ENCODE results near the gene TERT. TPM values are rescaled to one million over a fixed set of nuclear protein-coding genes. Genes with fewer than 3 reads are reported as not detected.

TERT gene
- total and polyA plus RNA-seq, 2 of the 8 experiments (the other 6 are each of a cell fraction or from before 2014, with no cell fraction given): 13.1 to 23.1 TPM

DNA sequence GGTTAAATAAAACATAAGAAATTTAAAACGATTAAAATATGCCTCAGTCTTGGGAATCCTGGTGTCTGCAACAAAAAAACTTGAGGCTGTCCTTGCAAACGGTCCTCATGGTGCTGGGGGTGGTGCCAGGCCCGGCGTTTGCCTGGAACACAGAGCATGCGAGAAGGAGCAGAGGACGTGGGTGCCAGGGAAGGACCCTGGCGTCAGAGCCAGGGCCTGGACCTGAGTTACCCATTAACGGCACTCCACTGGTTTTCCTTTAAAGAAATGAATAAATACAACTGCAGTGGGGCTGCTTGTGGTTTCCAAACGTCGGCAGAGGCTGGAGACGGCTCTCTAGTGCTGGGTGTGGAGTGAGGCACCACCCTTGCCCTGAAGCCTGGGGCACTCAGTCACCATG lies 69.8 kb downstream of the TERT start, which contains the start of gene SLC6A18:
Gene SLC6A18, plus strand, starts transcription at position 301 of the 400 bp plus-strand sequence. Its CDS starts 97 bp downstream, at position 398.
- H3K18ac ChIP-seq (ENCODE audit: extremely low read depth, low read length): no peak within 1 kb of the TSS
- no peaks in the 10 kb centered on the region for H3K36me3 ChIP-seq (ENCODE audit: control insufficient read depth in 2 of 4, insufficient read depth in 4 of 4, low read length in 3 of 4)
- H4K91ac ChIP-seq (replicated peaks; ENCODE audit: insufficient read length, low read length): no peak within 1 kb of the TSS
- peaks cover 0 to 4% of the 10 kb centered on the region in 2 experiments; a peak in 1 of 4 replicates for H3K9me3 ChIP-seq (ENCODE audit: insufficient read depth in 2 of 2, low read depth in 1 of 2, low read length in 1 of 2)
- 83% methylated on average over 11 of the region's 11 CpGs; no CpG with 5 or more reads in 1 of the 2 experiments for WGBS, 2 experiments (ENCODE audit: extremely low coverage in 1 of 2, insufficient coverage in 1 of 2, insufficient read length in 1 of 2, insufficient replicate concordance in 2 of 2, low coverage in 1 of 2, low lambda C conversion rate in 2 of 2, missing lambda C conversion rate in 1 of 2)
- no peak within 1 kb of the TSS for H2AFZ ChIP-seq (ENCODE audit: low read length)
- H2BK120ac ChIP-seq (replicated peaks; ENCODE audit: low read depth, low read length): no peak within 1 kb of the TSS
- no peak within 1 kb of the TSS for H2BK20ac ChIP-seq (ENCODE audit: low read length)
- no peak for TF ChIP-seq POU5F1 (IDR thresholded peaks at IDR 0.05; ENCODE audit: low read depth, low read length)
- no peak for TF ChIP-seq GABPA (IDR thresholded peaks at IDR 0.05; ENCODE audit: borderline replicate concordance, insufficient read depth, low read length)
- ChIA-PET POLR2A (ENCODE audit: partially characterized antibody) (no interaction called here), CTCF (ENCODE audit: partially characterized antibody) (interaction anchor here (0.6 to 1.2 kb wide), 3 partner anchors 9 to 337 kb away, joined by 3 to 4 read pairs (median 3); no protein-coding TSS in a partner anchor)
- H3K23me2 ChIP-seq (ENCODE audit: low read depth, low read length): peaks cover 6% of the 10 kb centered on the region; the same call in 1 of the 2 replicates
- H2BK15ac ChIP-seq (ENCODE audit: low read length): no peak within 1 kb of the TSS
- no peak for FAIRE-seq
- no peaks in the 10 kb centered on the region; a peak in 1 of 7 replicates for H3K27me3 ChIP-seq (replicated peaks in 1 of 4; ENCODE audit: control insufficient read depth in 3 of 4, extremely low read depth in 1 of 4, insufficient read depth in 3 of 4, low read length in 3 of 4)
- H4K8ac ChIP-seq (ENCODE audit: extremely low read depth, insufficient read depth, low read length): no peak within 1 kb of the TSS; the same call in 1 of the 2 replicates
- no peak within 1 kb of the TSS for H3K9ac ChIP-seq (replicated peaks in 1 of 4; ENCODE audit: extremely low read depth in 1 of 4, low read depth in 3 of 4, low read length in 3 of 4)
- no peak within 1 kb of the TSS for H2AK5ac ChIP-seq (ENCODE audit: low read depth, low read length)
- H4K20me1 ChIP-seq (replicated peaks in 1 of 2; ENCODE audit: control insufficient read depth in 1 of 2, insufficient read depth in 2 of 2, low read length in 2 of 2): peaks cover 0 to 5% of the 10 kb centered on the region in 2 experiments
- no peak for DNase-seq (ENCODE audit: low read depth in 1 of 2, low spot score in 2 of 2)
- no peak within 1 kb of the TSS for H3K4me2 ChIP-seq (ENCODE audit: insufficient read depth in 1 of 2, low read depth in 2 of 2, low read length in 2 of 2)
- H3K27ac ChIP-seq (ENCODE audit: low read depth, low read length): no peak within 1 kb of the TSS
- H4K5ac ChIP-seq (ENCODE audit: insufficient read length, low read depth, low read length): no peak within 1 kb of the TSS
- no peak within 1 kb of the TSS for H3K23ac ChIP-seq (ENCODE audit: insufficient read length)
- H3K79me1 ChIP-seq (ENCODE audit: low read depth, low read length): no peaks in the 10 kb centered on the region
- no peaks in the 10 kb centered on the region for H3K79me2 ChIP-seq (ENCODE audit: control insufficient read depth in 1 of 2, insufficient read depth in 2 of 2, low read length in 2 of 2)
- no peak within 1 kb of the TSS for H3K4ac ChIP-seq (replicated peaks; ENCODE audit: insufficient read length, low read depth, low read length)
- no peak within 1 kb of the TSS for H3K4me3 ChIP-seq (ENCODE audit: extremely low read depth in 1 of 4, insufficient read depth in 2 of 4, low read depth in 3 of 4, low read length in 4 of 4)
- no peak within 1 kb of the TSS for H3K14ac ChIP-seq (ENCODE audit: insufficient read length)
- H2BK5ac ChIP-seq (ENCODE audit: low read depth, low read length): no peak within 1 kb of the TSS
- H3K4me1 ChIP-seq (replicated peaks in 1 of 4; ENCODE audit: control insufficient read depth in 3 of 4, insufficient read depth in 4 of 4, low read length in 3 of 4): peaks cover 0 to 5% (median 1%) of the 10 kb centered on the region in 4 experiments; a peak in 3 of 7 replicates
- H3K56ac ChIP-seq (replicated peaks; ENCODE audit: insufficient read length, low read depth, low read length): no peak within 1 kb of the TSS
- H2BK12ac ChIP-seq (ENCODE audit: low read depth, low read length): no peak within 1 kb of the TSS
